ENCODE measurements around the gene AMZ1. TPM values are rescaled to one million over a fixed set of nuclear protein-coding genes. Genes with fewer than 3 reads are reported as not detected.

The AMZ1 gene
- total RNA-seq, 1 donor from 2014 or later = 0.05 TPM

GRCh38 chr7:2640482-2640830 is 47.5 kb upstream of the AMZ1 start:
- Mint-ChIP-seq H3K4me1 (ENCODE audit: unreplicated experiment) (peaks cover 15% of the 10 kb centered on the region), H3K36me3 (ENCODE audit: low read depth, unreplicated experiment) (peaks cover 8% of the 10 kb centered on the region), H3K27ac (ENCODE audit: unreplicated experiment) (peak overlapping the region; percentile 74), H3K27me3 (ENCODE audit: unreplicated experiment) (peaks cover 6% of the 10 kb centered on the region), H3K4me3 (ENCODE audit: unreplicated experiment) (no peak overlapping the region), H3K9me3 (ENCODE audit: unreplicated experiment) (no peaks in the 10 kb centered on the region)
- DNase-seq (ENCODE audit: low spot score) = no peak
- TF ChIP-seq CTCF (IDR thresholded peaks at IDR 0.05; ENCODE audit: unreplicated experiment) = no peak

GRCh38 chr7:2640846-2641316 is 47.1 kb upstream of the AMZ1 start:
- Mint-ChIP-seq H3K4me1 (ENCODE audit: unreplicated experiment) (peaks cover 17% of the 10 kb centered on the region), H3K27ac (ENCODE audit: unreplicated experiment) (peak overlapping the region; percentile 74), H3K36me3 (ENCODE audit: low read depth, unreplicated experiment) (peaks cover 8% of the 10 kb centered on the region), H3K9me3 (ENCODE audit: unreplicated experiment) (no peaks in the 10 kb centered on the region), H3K27me3 (ENCODE audit: unreplicated experiment) (peaks cover 6% of the 10 kb centered on the region), H3K4me3 (ENCODE audit: unreplicated experiment) (no peak overlapping the region)
- DNase-seq (ENCODE audit: low spot score) = no peak
- no peak for TF ChIP-seq CTCF (IDR thresholded peaks at IDR 0.05; ENCODE audit: unreplicated experiment)

GRCh38 chr7:2641406-2642393 is 46.3 kb upstream of the AMZ1 start:
- H3K4me3 Mint-ChIP-seq (ENCODE audit: unreplicated experiment) = no peak overlapping the region
- no peaks in the 10 kb centered on the region for H3K9me3 Mint-ChIP-seq (ENCODE audit: unreplicated experiment)
- DNase-seq (ENCODE audit: low spot score) = peak; percentile 73
- TF ChIP-seq CTCF (IDR thresholded peaks at IDR 0.05; ENCODE audit: unreplicated experiment) = no peak
- H3K27ac Mint-ChIP-seq (ENCODE audit: unreplicated experiment) = peak overlapping the region; percentile 52
- H3K4me1 Mint-ChIP-seq (ENCODE audit: unreplicated experiment) = peaks cover 9% of the 10 kb centered on the region
- H3K36me3 Mint-ChIP-seq (ENCODE audit: low read depth, unreplicated experiment) = no peaks in the 10 kb centered on the region
- H3K27me3 Mint-ChIP-seq (ENCODE audit: unreplicated experiment) = peaks cover 8% of the 10 kb centered on the region

GRCh38 chr7:2643386-2644219 is 44.4 kb upstream of the AMZ1 start:
- no peak for TF ChIP-seq CTCF (IDR thresholded peaks at IDR 0.05; ENCODE audit: unreplicated experiment)
- DNase-seq (ENCODE audit: low spot score) = no peak
- Mint-ChIP-seq H3K36me3 (ENCODE audit: low read depth, unreplicated experiment) (no peaks in the 10 kb centered on the region), H3K9me3 (ENCODE audit: unreplicated experiment) (no peaks in the 10 kb centered on the region), H3K27me3 (ENCODE audit: unreplicated experiment) (peaks cover 8% of the 10 kb centered on the region), H3K27ac (ENCODE audit: unreplicated experiment) (no peak overlapping the region), H3K4me1 (ENCODE audit: unreplicated experiment) (peaks cover 9% of the 10 kb centered on the region), H3K4me3 (ENCODE audit: unreplicated experiment) (no peak overlapping the region)

Measured in endothelial cell (in vitro differentiated cells).